GM19193 (cell line): ENCODE measurements around the gene ADD2.

Source experiments
- POLR2A ChIP-seq: IDR thresholded peaks from 4 replicates; pipeline ENCODE4 v1.6.1; 2011; ENCODE audit not compliant: insufficient read depth, insufficient read length; ENCODE audit errors: extremely low read depth

Gene ADD2

DNA sequence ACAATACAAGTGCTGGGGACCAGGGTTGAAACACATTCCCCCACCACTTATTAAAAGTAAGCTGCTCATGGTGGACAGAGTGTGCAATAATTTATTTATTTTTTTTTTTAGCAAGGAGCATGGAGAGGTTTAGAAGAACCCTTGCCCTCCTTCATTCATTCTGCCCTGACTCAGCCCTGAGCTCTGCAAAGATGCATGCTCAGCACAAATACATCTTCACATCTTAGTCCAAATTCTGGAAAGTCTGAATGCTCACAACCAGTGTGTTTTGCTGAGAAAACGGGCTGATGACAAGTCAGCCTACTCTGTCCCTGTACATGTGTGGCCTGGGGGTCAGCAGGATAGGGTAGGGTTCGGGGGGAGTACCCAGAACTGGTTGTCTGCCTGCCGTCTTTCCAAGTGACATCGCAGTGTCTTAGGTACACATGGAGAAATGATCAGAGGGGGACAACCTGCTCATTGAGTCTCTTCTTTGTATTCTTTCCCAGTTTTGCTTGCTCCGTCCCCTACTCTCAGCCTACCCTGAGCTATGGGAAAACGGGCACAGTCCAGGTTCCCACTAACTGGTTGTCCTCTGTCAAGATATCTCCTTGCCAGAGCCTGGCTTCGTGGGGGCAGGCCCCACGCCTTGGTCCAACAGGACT lies 76.4 kb downstream of the ADD2 start:
- TF ChIP-seq POLR2A = no peak

DNA sequence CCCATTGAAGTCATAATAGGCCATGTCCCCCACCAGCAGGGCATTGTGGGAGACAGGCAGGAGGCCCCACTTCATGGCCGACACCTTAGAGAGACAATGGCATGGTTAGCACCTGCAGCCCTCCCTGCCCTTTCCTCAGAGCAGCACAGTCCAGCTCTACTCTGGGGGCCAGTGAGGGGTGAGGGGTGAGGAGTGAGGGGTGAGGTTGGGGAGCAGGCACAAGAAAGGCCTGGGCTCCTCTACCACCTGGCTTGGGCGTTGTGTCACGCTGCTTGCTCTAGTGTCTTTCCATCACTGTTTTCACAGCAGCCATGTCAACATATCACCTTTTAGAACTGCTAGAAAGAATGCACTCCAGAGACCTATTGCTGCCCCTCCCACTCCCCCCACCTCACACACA lies 77.2 kb downstream of the ADD2 start:
- no peak for TF ChIP-seq POLR2A

DNA sequence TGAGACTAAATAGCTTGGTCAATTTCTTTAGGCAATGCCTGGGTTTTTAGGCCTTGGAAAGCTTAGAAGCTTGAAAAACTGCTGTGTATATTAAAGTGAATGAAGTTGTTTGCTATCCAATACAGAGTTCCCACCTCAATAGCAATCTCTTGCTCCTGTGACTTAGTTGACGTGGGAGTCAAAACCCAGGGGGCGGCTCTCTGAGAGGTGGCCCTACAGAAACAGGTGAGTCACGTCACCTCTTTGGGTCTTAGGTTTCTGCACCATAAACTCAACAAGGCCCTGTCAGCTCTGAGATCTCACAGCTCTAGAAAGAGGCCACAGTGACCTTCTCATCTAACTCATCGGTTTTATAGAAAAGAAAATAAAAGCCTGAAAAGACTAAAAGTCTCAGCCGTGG lies 79.6 kb downstream of the ADD2 start:
- TF ChIP-seq POLR2A = no peak

DNA sequence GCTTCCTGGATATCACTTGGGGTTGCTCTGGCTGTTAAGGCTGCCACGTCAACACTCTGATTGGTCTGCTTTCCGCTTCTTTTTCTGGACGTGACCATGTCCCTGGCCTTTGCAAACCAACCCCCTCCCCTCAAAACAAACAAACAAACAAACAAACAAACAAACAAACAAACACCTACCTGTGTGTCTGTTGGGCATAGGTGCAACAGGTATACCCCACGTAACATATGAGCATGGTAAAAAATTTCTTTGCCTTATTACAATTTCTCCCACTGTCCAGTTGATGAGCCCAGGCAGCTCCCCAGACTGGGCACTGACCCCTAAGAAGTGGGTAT lies 80.6 kb downstream of the ADD2 start:
- no peak for TF ChIP-seq POLR2A

DNA sequence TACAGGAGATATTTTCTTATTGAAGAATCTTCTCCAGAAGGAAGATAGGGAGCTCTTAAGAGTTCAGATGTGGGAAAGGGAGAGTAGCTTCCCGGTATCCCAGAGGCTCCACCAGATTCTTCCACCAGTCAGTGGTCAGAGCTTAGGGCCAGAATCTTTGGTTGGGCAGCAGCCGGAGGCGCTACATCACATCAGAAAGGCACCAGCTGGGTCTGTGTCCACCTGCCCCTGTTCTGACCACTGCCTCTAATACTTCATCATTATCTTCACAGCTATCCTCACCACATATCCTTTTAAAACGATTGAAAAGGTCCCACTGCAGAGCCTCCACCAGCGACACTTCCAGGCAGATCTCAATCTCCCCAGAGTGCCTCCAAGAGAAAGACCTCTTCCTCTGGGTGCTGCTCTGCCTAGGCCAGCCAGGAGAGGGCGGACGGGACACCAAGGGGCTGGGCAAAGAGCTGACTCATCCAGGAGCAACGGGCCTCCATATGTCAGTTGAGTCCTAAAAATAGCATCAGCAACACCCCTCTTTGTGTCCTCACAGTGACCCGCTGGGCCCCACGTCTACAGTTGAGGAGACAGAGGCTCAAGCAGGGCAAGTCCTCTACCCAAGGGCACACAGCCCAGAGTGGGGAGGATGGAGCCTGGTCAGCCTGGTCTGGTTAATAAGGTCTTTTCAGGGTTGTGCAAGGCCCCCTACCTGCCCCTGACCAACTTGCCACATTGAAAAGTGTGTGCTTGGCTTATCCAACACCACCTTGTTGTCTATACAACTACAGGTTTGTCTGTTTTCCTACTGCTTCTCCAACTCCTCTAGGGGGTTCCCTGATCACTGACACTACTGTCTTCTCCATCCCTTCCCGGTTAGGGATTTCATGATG lies 81.2 kb downstream of the ADD2 start:
- no peak for TF ChIP-seq POLR2A

DNA sequence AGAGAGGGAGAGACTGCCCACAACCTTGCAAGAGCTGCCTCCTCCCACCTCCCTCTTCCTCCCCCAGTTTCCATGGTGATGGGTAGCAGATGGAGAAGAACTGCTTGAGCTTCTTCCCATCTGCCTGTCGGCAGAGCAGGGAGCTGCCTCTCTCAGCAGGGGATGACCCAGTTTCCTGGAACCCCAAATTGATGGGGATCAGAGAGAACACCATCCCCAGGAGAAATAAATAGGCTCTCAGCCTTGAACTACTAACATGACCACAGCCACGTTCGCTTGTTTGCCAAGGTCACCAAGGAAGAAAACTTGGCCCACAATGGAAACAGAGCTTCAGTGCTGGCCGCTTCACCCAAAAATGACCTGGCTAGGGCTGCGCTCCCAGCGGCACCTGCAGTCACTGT lies 82.2 kb downstream of the ADD2 start:
- TF ChIP-seq POLR2A = no peak

DNA sequence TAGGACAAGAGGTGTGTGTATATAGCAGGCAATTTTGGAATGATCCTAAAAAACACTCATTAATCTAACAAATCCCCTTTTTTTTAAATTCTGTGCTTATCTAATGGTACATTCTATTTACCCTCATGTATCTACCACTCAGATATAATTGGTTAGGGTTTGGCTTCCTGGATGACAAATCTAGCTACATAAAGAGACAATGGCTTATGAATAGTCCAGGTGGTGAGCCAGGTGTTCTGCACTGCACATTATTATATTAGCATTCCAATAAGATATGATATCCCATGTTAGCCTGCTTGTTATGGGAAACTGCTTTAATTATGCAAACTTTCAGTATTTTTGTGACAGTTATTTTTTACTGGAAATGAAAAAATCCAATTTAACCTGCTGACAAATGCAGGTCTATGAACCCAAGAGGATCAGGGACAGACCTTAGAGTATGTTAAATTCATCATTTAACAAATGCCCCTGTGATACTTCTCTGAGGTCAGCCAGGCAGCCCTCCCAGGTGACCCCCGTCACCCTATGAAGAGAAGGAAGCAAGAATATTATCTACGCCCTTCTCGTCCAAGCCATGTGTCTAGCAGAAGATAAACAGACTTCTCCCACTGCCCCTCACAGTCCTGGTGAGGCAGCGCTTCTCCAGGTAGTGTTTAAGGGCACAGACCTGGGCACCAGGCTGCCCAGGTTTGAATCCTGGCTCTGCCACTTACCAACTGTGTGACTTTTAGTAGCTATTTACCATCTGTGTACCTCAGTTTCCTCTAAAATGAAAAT lies 83.0 kb downstream of the ADD2 start:
- no peak for TF ChIP-seq POLR2A

DNA sequence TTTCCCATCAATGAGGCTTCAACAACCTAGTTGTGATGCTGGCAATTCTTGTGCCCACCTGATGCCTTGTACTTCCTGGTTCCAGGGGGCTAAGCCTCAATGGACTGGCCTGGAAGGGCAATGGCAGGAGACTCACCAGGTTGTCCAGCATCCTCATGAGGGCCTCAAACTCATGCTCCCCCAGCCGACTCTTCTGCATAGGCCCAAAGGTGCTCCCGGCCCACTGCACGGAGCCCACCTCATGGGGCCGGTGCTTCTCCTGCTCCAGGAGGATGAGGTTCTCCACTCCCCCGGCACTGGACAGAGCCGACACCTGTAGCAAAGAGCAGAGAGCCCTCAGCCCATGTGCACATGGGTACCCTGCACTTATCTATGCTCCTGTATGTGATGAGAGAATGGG lies 84.5 kb downstream of the ADD2 start:
- TF ChIP-seq POLR2A = no peak

DNA sequence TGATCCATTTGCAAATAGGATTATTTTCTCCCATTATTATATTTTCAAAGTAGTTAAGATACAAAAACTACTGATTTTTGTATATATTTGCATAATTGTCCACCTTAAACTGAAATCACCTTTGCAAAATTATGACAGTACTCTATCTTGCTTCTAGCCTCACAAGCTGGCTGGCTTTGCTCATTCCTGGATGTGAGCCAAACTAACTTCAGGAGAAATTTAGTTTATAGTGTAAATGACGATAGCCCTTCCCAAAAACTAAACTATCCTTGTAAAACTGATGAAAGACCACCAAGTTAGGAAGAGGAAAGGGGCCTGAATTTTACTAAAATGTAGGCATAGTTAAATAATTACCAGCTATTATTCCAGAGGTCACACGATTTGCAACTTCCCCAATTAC lies 87.3 kb downstream of the ADD2 start:
- TF ChIP-seq POLR2A = no peak

DNA sequence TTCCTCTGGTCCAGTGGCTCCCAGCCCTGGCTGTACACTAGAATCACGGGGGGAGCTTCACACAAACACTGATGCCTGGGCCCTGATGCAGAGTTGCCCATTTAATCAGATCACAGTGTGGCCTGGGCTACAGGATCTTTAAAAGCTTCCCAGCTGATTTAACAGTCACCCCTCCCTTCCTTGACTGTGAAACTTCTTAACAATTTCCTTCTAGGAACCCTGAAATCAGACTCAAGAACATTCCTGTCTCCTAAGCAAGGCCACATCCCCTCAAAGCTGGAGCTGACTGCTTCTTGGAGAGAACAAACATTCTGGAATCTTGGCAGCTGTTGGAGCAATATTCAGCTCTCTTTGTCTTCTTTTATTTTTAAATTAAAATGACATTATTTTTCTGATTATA lies 88.7 kb downstream of the ADD2 start:
- no peak for TF ChIP-seq POLR2A

DNA sequence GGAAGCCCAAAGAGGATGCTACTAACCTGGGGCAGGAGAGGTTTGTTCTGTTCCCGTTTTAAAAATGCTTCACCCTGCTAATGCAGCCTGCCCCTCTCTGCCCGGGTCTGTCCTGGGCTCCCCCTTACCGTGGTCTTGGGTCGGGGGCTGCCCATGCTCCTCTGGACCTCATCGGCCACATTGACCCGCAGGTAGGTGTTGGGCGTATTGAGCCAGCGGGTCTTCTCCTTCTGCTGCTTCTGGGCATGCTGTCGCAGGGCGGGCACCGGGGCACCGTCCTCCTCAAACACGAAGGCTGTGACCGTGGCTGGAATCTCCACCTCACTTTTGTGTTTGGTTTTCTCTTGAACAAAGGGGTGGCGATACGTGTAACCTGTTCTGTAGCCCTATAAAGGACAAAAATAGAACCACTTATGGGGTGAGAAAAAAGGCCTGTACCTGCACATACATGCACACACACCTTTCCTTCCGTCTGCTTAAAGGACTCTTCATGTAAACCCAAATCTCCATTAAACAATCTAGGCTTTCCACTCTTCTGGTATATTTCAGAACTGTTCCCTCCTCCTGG lies 89.3 kb downstream of the ADD2 start:
- TF ChIP-seq POLR2A = no peak

DNA sequence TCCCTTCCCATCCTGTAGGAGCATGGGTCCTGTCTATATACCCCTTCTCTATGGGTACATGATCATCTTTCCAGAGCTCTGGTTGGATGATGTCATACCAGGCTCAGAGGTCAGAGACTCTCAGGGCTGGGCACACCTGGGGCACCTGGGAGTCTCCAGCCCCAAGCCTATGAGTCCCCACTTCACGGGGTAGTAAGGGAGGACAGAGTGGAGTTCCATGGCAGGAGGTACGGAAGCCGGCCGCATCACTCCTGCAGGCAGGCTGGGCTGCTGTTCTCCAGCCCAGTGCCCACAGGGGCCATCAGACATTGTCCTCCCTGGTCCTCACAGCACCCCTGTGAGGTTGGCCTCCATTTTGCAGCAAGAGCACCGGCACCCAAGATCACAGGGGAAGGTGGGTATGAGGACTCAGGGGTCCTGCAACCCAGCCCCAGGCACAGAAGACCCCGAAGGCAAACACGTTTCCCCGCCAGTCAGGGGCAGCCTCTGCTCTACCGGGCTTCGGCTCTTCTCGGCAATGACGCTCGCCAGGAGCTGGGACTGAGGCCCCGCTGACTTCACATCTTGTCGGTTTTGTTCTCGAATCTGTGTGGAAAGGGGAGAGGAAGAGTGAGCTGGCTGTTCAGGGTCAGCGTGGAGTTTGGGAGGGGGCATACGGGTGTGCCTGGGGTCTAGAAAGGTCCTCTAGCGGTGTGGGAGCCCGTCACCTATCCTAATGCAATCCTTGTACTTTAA lies 91.5 kb downstream of the ADD2 start:
- no peak for TF ChIP-seq POLR2A

DNA sequence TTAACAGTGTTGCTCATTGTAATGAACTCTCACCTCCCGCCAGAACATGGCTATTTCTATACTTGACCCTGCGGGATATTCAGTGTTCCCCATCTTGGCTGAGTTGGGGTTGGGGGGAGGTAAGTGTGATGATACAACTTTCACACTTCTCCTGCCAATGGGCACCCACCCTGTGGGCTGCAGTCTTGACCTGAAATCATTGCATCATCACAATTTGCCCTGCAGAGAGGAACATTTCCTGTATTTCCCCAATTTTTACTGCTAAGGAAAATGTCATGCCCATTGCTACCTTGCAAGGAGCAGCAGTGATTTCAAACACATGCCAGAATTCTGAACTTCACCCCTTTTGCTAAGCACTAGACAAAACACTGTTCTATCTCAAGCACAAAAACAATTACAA lies 92.1 kb downstream of the ADD2 start:
- TF ChIP-seq POLR2A = no peak

DNA sequence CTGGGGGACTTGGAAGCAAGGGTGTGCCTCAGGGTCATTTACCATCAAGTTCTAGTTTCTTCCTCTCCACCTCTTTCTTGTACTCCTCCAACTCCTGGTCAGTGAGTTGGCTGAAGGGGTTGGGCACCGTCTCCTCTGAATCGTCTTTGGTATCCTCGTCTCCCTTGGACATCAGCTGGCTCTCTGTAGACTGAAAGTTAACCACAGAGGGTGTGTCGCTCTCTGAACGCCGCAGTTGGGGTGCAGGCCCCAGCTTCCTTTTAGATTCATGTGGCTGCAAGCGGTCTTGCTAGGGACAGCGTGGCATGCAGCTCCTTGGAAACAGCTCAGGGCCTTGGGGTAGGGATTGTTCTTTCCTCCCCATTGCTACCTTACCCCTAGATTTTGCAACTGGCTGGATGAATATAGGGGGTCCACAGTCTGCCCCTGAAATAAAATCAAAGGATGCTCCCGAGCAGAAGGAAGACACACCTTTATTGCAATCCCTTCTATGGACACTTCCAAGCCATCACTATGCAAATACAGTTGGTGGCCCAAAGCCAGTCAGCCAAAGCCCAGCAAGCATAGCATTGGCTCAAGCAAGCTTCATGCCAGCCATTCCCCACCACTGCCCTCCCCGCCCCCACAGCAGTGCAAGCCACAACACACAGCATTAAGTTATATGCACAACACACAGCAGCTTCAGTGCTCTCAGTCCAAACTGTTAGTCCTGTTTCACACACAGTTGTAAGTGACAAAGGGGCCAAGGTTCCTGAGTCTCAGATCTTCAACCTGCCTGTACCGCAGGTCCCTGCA lies 93.2 kb downstream of the ADD2 start:
- no peak for TF ChIP-seq POLR2A

DNA sequence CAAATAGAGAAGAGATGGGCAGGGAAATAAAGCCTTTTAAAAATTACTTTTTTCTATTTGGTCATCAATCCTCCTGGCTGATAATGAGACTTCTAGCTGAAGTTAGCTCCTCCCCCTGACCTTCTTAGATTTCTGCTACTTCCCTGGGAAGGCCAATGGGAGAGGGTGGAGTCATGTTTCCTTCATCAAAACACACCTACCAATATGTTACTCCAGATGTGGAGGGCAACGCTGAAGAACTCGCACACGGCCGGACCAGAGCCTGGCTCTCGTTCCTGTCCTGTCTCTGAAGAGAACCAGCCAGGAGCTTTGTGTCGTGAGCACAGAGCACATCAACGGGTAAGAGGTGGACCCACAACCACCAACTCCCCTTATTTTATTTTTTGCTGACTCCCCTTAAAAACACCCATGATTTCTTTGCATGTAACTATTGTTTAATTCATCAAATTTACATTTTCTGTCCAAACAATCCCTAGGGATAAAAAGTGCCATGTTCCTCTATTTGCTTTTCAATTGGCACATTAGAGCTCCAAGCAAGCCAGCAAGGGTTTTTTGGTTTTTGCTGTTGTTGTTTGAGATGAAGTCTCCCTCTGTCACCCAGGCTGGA lies 94.9 kb downstream of the ADD2 start:
- no peak for TF ChIP-seq POLR2A
